IPS DF 6.9 (cell line): Measurements from ENCODE around the gene ARHGAP26.

Experiments
- DNase-seq: peaks from one replicate; pipeline ENCODE4 v3.0.0-alpha.2; 2013; ENCODE audit warnings: low read depth, low spot score
- H3K27ac ChIP-seq: one replicate; pipeline ENCODE4 v1.5.1; 2013; ENCODE audit warnings: low read length, control low read depth
- H3K27me3 ChIP-seq: 2 replicates; pipeline ENCODE4 v1.6.1; 2013; ENCODE audit warnings: mild to moderate bottlenecking, low read length; ENCODE audit not compliant: control insufficient read depth, insufficient read depth
- H3K36me3 ChIP-seq: 2 replicates; pipeline ENCODE4 v1.6.1; 2013; ENCODE audit warnings: low read length; ENCODE audit not compliant: control insufficient read depth, insufficient read depth
- H3K4me1 ChIP-seq: 2 replicates; pipeline ENCODE4 v1.6.1; 2013; ENCODE audit warnings: low read length; ENCODE audit not compliant: control insufficient read depth, insufficient read depth
- H3K4me3 ChIP-seq: 2 replicates; pipeline ENCODE4 v1.5.1; 2013; ENCODE audit warnings: mild to moderate bottlenecking, low read length
- H3K9me3 ChIP-seq: 2 replicates; pipeline ENCODE4 v1.6.1; 2013; ENCODE audit warnings: low read length, inconsistent platforms; ENCODE audit not compliant: control insufficient read depth, insufficient read depth
- WGBS: extraction: QIAGEN DNeasy Blood & Tissue Kit; methylation state at CpG from one replicate; pipeline ENCODE4 v1.1.7; 2013; ENCODE audit warnings: mixed read lengths, missing lambda C conversion rate; ENCODE audit not compliant: insufficient read length, insufficient coverage; 5-methylcytosine and 5-hydroxymethylcytosine counted together

ARHGAP26 gene

DNA sequence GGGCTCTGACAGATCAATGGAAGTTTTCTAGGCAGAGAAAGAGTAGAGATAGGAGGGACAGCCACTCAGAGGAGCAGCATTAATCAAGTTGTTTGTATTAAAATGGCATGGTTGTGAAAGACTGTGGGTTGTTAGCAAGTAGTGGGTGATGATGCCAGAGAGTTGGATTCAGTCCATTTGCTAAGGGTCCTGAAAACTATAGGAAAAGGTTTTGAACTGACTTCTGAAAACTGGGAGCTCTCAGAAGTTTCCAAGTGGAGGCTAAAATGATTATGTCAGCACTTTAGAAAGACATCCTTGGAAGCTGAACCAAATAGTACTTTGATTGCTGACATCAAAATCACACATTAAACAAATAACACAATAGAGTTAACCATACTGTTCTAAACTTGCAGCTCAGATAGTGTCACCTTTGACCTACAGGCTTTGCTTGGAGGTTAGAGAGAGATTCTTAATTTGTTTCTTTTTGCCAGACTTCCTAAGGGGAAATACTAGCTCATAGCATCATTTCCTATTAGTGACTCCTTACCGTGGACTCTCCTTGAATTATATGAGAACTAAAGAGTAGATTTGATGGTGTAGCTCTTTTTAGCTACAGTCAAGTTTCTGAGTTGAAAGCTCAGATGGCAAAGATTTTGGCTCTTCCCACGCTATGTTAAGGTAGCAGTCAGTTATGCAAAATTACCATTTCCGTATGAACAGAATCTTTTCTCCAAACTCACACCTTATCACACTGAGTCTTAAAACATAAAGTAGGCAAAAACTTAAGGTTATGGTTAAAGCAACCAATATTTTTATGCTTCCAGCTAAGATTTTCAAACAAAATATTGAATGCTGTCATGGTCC, 356.2 kb downstream of the ARHGAP26 start:
- Histone ChIP-seq H3K9me3 (no peaks in the 10 kb centered on the region), H3K36me3 (no peaks in the 10 kb centered on the region), H3K4me3 (no peak overlapping the region), H3K27ac (no peak overlapping the region), H3K4me1 (no peaks in the 10 kb centered on the region; the same call in 1 of the 2 replicates), H3K27me3 (no peaks in the 10 kb centered on the region)
- DNase-seq, result no peak
- WGBS, result no CpG with 5 or more reads among the region's 3 CpGs

DNA sequence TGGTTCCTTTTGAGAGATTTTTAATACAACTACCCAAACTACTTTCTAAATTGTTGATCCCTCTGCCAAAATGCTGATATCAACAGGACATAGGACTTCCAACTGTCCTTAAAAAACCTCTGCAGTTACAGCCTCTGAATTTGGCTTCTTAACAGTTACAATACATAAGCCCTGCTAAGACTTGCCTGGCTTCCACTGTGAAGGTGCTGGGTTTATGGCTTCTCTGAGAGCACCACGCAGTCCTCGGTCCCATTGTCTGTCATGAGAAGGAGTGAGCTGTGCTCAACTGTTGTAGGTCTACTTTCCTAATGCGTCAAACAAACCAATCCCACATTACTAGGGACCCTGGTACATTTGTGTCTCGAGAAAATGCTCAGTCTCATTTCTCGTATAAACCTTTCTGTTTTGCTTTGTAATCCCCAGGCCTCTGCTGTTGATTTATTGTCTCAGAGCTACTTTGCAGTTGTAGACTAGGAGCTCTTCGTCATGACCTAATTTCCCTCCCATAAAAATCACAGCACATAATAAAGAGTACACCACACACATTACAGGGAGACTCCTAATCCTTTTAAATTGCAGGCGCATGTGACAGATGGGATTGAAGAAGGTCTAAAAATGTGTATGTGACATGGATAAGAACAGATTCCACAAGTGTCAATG, 358.4 kb downstream of the ARHGAP26 start:
- no peaks in the 10 kb centered on the region for H3K27me3 ChIP-seq
- H3K27ac ChIP-seq, result no peak overlapping the region
- no peak for DNase-seq
- no peaks in the 10 kb centered on the region; the same call in 1 of the 2 replicates for H3K4me1 ChIP-seq
- H3K4me3 ChIP-seq, result no peak overlapping the region
- no peaks in the 10 kb centered on the region for H3K36me3 ChIP-seq
- WGBS, result no CpG with 5 or more reads among the region's 7 CpGs
- no peaks in the 10 kb centered on the region for H3K9me3 ChIP-seq

DNA sequence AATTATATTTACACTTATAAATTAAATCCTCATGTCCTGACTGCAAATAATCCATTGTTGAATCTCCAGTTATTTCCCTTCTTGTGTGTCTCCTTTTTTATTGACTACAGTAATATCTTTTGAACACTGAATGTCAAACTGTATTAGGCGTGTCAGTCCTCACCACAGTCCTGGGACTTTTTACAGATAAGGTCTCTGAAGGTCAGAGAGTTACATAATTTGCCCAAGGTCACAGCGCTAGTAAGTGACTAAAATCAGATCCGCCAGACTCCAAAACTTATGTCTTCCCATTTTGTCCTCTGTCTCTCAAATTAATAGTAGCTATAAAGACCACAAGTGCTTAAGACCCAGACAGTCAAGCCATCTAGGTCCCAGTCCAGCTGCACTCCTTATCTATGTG, 359.0 kb downstream of the ARHGAP26 start:
- no peaks in the 10 kb centered on the region for H3K9me3 ChIP-seq
- DNase-seq, result no peak
- WGBS, result no CpG with 5 or more reads among the region's 3 CpGs
- H3K4me3 ChIP-seq, result no peak overlapping the region
- no peaks in the 10 kb centered on the region for H3K36me3 ChIP-seq
- no peaks in the 10 kb centered on the region; the same call in 1 of the 2 replicates for H3K4me1 ChIP-seq
- H3K27me3 ChIP-seq, result no peaks in the 10 kb centered on the region
- H3K27ac ChIP-seq, result no peak overlapping the region

DNA sequence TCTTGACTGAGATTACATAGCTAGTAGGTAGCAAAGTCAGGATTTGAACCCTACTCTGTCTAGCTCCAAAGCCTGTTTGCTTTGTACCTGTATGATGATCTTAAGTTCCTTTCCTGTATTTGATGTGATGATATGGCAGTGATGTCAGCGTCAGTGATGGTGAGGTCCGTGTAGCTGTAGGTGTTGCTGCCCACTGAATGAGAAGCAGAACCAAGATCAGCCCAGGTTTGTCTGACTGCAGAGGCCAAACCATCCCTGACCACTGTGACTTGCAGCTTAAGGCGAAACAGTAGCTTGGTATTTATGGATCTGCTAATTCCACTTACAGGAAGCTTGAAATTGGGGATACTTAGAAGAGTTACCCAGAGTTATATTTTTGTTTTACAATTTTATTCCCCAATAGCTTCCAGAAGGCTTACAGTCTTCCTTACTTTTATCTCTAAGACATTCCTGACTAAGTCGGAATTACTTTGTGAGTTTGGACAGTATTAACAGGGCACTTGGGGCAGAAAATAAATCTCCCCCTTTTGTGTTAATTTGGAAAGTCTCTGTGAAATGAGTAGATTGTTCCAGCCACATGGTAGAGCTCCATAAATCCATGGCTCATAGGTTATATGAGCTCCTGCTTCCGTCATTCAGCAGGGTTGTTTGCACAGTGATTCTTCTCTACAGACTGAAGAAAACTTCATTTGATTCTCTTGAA, 359.9 kb downstream of the ARHGAP26 start:
- no peak for DNase-seq
- H3K4me1 ChIP-seq, result no peaks in the 10 kb centered on the region; the same call in 1 of the 2 replicates
- no peak overlapping the region for H3K27ac ChIP-seq
- no peaks in the 10 kb centered on the region for H3K36me3 ChIP-seq
- no peaks in the 10 kb centered on the region for H3K9me3 ChIP-seq
- H3K27me3 ChIP-seq, result no peaks in the 10 kb centered on the region
- no peak overlapping the region for H3K4me3 ChIP-seq
- WGBS, result no CpG with 5 or more reads among the region's 5 CpGs

DNA sequence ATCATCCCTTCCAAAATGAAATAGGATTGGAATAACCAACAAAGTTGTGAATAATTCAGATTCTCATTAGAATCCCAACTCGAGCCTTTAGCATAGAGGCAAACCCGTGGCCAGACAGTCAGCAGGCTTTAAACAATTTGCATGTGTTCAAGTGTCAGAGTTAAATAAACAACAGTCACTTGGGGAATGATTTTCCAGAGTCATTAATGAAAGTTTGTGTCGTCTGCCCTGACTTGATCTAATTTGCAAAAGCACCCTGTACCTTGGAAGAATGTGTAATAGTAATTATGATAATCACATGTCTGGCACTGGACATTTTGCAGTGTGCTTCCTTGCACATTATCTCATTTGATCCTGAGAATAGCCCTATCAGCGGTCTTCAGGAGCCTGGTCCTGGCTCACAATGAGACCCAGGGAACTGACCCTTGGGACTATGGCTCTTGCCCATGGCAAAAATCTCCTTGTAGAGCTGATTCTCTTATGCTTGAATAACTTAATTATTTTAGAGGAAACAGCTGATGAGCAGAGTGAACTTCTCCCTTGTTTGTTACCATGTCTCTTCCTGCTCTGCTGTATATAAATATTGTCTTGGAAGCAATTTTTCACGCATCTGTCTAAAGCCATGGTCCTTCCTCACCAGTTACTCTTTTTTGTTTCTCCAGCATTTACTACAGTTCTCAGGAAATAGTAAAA, 360.6 kb downstream of the ARHGAP26 start:
- WGBS, result no CpG with 5 or more reads among the region's 5 CpGs
- no peaks in the 10 kb centered on the region for H3K9me3 ChIP-seq
- H3K36me3 ChIP-seq, result no peaks in the 10 kb centered on the region
- no peak overlapping the region for H3K4me3 ChIP-seq
- H3K27me3 ChIP-seq, result no peaks in the 10 kb centered on the region
- no peak for DNase-seq
- no peak overlapping the region for H3K27ac ChIP-seq
- no peaks in the 10 kb centered on the region; the same call in 1 of the 2 replicates for H3K4me1 ChIP-seq

DNA sequence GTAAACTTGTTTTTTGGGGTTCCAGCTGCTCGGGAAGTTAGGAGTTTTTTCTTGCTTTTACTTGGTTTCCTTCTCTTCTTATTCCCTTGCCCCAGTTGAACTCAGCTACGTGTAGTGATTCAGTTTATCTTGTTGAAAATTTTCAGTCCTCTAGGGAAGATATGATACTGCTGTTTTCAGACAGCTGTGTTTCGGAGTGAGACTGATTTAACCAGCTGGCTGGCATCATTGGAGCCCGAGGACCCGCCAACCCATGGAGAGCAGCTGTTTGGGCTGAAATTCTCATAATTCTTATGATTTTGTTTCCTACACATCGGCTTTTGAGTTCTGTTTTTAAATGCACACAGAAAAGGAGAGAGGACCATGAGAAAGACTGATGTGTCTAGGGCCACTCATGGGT, 361.8 kb downstream of the ARHGAP26 start:
- H3K27ac ChIP-seq, result no peak overlapping the region
- no peaks in the 10 kb centered on the region for H3K36me3 ChIP-seq
- no peaks in the 10 kb centered on the region for H3K27me3 ChIP-seq
- no peaks in the 10 kb centered on the region; the same call in 1 of the 2 replicates for H3K4me1 ChIP-seq
- DNase-seq, result no peak
- H3K4me3 ChIP-seq, result no peak overlapping the region
- WGBS, result no CpG with 5 or more reads among the region's 6 CpGs
- H3K9me3 ChIP-seq, result no peaks in the 10 kb centered on the region

DNA sequence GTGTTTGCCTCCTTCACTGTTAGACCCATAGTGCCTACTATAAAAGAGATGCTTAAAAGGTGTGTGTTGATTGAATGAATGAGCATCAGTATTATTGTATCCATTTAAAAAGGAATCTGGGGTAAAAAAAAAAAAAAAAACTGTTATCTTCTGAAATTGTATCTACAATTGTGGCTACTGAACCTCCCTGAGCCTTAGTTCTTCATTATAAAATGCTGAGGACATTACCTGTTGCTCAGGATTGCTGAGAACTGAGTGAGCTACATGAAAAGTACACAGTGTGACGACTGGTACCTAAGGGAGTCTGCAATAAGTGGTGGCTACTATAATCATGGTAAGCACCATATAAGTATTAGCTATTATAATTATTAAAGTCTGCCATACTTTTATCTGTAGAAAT, 362.6 kb downstream of the ARHGAP26 start:
- no peak for DNase-seq
- no peak overlapping the region for H3K27ac ChIP-seq

DNA sequence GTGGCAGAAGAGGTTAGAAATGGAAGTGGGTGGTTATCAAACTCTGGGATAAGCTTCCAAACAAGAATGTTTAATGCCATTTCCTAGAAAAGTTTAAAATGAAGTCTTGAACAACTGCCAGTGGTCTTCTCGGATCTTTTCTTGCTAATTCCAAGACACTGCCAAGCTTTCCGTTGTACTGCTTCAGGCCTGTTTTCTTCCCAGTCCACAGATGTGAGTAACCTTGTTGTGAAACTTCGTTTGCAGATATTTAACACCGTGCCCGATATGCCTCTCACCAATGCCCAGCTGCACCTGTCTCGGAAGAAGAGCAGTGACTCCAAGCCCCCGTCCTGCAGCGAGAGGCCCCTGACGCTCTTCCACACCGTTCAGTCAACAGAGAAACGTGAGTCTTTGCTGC, 363.5 kb downstream of the ARHGAP26 start:
- Histone ChIP-seq H3K27me3 (no peaks in the 10 kb centered on the region), H3K4me1 (no peaks in the 10 kb centered on the region), H3K36me3 (no peaks in the 10 kb centered on the region), H3K27ac (no peak overlapping the region), H3K9me3 (no peaks in the 10 kb centered on the region), H3K4me3 (no peak overlapping the region)
- no peak for DNase-seq
- no CpG with 5 or more reads among the region's 11 CpGs for WGBS

More for the DNA sequence above, 362.6 kb downstream of the ARHGAP26 start:
- no peaks in the 10 kb centered on the region for H3K9me3 ChIP-seq
- no peak overlapping the region for H3K4me3 ChIP-seq
- H3K27me3 ChIP-seq, result no peaks in the 10 kb centered on the region
- no peaks in the 10 kb centered on the region; the same call in 1 of the 2 replicates for H3K4me1 ChIP-seq
- H3K36me3 ChIP-seq, result no peaks in the 10 kb centered on the region
- WGBS, result no CpG with 5 or more reads among the region's 1 CpG

DNA sequence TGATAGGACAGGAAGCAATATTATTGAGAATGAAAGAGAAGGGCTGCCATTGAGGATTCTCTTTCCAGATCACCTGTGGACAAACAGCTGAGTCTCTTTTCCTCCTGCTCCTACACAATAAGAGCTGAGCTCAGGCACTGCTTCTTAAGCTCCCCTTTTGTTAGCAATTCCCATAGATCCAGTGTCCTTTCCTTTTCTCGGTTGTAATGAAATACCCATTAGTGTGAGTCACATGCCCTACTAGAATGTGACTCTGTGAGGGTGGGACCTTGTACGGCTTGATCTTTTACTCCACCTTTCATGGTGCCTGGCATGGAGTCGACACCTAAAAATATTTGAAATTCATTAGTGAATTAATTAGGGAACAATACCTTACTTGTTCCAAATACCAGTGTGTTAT, 364.1 kb downstream of the ARHGAP26 start:
- Histone ChIP-seq H3K36me3 (no peaks in the 10 kb centered on the region), H3K4me1 (no peaks in the 10 kb centered on the region), H3K27ac (no peak overlapping the region), H3K9me3 (no peaks in the 10 kb centered on the region), H3K4me3 (no peak overlapping the region), H3K27me3 (no peaks in the 10 kb centered on the region)
- WGBS, result no CpG with 5 or more reads among the region's 3 CpGs
- DNase-seq, result no peak

DNA sequence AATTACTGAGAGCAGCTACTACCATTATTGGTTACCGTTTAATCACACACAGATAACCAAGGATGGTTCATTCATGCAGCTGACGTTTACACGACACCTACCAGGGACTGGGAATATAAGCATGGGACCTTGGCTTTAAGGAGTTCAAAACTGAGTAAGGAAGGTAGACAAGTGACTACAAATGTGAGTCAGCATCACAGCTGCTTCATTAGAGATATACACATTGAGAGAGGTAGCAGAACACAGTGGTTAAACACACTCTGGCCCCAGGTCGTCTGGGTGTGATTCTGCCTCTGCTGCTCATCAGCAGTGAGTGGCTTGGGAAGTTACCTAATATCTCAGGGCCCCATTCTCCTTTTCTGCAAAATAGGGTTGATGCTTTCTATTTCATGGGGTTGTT, 364.7 kb downstream of the ARHGAP26 start:
- Histone ChIP-seq H3K36me3 (no peaks in the 10 kb centered on the region), H3K4me1 (no peaks in the 10 kb centered on the region), H3K27me3 (no peaks in the 10 kb centered on the region), H3K9me3 (no peaks in the 10 kb centered on the region), H3K27ac (no peak overlapping the region), H3K4me3 (no peak overlapping the region)
- DNase-seq, result no peak
- no CpG with 5 or more reads among the region's 4 CpGs for WGBS
